SK-N-SH (cell line): ENCODE results near the gene RMDN3.
A peak's percentile ranks its signal among the peaks of the same experiment; 100 is the strongest.

Experiments used
- CTCF ChIP-seq: fragments of 200-600 bp; sonication (generic); IDR thresholded peaks from 2 replicates; pipeline ENCODE4 v1.6.1; 2017; ENCODE audit warnings: antibody characterized with exemption, mild to moderate bottlenecking, moderate library complexity
- FOXM1 ChIP-seq: IDR thresholded peaks from 2 replicates; pipeline ENCODE4 v1.4.0; 2012; ENCODE audit warnings: low read depth, mild to moderate bottlenecking
- JUND ChIP-seq: IDR thresholded peaks from 2 replicates; pipeline ENCODE4 v1.4.0; 2012
- SIN3A ChIP-seq: IDR thresholded peaks from 2 replicates; pipeline ENCODE4 v1.6.1; 2012; ENCODE audit warnings: low read depth, mild to moderate bottlenecking, low read length, moderate library complexity, borderline replicate concordance
- TAF1 ChIP-seq: IDR thresholded peaks from 2 replicates; pipeline ENCODE4 v1.6.1; 2012; ENCODE audit warnings: low read depth, mild to moderate bottlenecking, low read length, moderate library complexity, borderline replicate concordance
- USF1 ChIP-seq: IDR thresholded peaks from 2 replicates; pipeline ENCODE4 v1.4.0; 2012; ENCODE audit warnings: low read depth, borderline replicate concordance
- USF2 ChIP-seq: fragments of 150-350 bp; IDR thresholded peaks from 2 replicates; pipeline ENCODE4 v1.6.1; 2017; ENCODE audit warnings: antibody characterized with exemption, low read length, low read depth, borderline replicate concordance
- YY1 ChIP-seq: IDR thresholded peaks from 2 replicates; pipeline ENCODE4 v1.4.0; 2012; ENCODE audit warnings: low read depth, mild to moderate bottlenecking

GRCh38 chr15:40743921-40744814 lies 10.9 kb downstream of the RMDN3 start:
- TF ChIP-seq CTCF (peak; percentile 22; the same call in 1 of the 2 replicates), TAF1 (no peak), USF1 (no peak), USF2 (no peak), YY1 (no peak), SIN3A (no peak), FOXM1 (no peak), JUND (no peak)
